ENCODE results near the gene IFI6. TPM values are rescaled to one million over a fixed set of nuclear protein-coding genes. Genes with fewer than 3 reads are reported as not detected.

The IFI6 gene, protein sequence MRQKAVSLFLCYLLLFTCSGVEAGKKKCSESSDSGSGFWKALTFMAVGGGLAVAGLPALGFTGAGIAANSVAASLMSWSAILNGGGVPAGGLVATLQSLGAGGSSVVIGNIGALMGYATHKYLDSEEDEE
- total RNA-seq (2022; extraction: Qiagen RNA extraction) = 8.4 to 14.3 TPM (median 11.7 TPM) in 5 replicates

DNA sequence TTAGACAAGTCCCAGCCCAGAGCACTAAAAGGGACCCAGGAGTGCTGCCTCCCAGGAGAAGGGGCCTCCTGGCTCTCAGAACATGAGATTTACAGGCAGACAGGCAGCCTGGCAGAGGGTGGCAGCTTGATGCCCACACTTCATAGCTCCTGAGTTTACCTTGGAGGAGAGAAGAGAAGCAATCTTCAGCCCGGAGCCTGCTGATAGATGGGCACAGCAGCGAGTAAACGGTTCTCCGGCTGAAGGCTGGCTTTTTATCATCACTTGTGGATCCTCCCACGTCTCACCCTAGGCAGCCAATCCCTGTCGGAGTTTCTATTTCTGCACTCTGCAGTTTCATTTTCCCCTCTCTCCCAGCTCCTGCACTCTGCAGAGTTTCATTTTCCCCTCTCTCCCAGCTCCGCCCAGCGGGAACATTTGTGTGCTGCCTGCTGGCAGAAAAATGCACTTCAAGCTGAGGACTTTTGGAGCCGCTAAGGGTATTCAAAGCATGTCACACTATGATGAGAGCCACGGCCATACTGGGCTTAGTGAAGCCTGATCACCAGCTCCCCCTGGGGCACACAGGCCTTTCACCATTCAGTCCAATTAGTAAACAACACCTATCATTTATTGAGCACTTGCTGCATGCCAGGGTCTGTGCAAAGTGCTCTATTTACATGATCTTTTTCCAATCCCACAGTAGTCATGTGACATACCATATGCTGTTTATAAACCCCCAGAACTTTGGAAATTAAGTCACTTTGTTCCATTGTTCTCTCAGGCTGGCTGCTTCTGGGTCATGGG, at the start of gene IFI6:
IFI6 (minus strand) TSS at position 229 of the 786 bp plus-strand sequence. CDS start 2,878 bp downstream, outside the sequence.

DNA sequence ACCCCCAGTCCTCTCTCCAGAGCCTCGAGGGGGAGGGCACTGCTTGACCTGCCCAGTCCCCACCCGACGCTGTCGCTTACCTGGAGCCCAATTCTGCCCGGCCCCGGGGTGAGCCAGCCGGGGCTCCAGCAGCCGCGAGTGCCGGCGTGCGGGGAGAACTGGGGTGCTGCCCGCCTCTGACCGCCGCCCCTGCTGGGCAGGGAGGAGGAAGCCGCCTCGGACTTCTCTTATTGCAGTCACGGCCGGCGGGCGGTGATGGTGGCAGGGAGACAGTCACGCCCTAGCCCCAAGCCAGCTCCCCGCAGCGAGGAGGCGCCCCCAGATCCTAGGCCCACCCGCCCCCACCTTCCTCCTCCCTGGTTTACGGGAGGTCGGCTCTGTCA, 37.0 kb downstream of the IFI6 start, which contains the start of gene FGR:
FGR (minus strand) TSS at position 201 of the 383 bp plus-strand sequence. CDS start 11,269 bp downstream, outside the sequence.

Other genes with a start within 250 kb of the IFI6 start
- 46.8 to 64.9 TPM (median 56.1 TPM) in 5 replicates for gene WASF2, start 182.0 kb downstream of the IFI6 start, total RNA-seq (2022; extraction: Qiagen RNA extraction)
- gene AHDC1, start 68.0 kb downstream of the IFI6 start, total RNA-seq (2022; extraction: Qiagen RNA extraction) = 18.0 to 27.0 TPM (median 26.3 TPM) in 5 replicates
- gene FGR, start 37.0 kb downstream of the IFI6 start, total RNA-seq (2022; extraction: Qiagen RNA extraction) = 0.06 to 0.09 TPM (median 0.07 TPM) in 3 of 5 replicates, not detected in the others
- 5.3 to 8.2 TPM (median 6.9 TPM) in 5 replicates for gene FAM76A, start 53.8 kb upstream of the IFI6 start, total RNA-seq (2022; extraction: Qiagen RNA extraction)
- gene STX12, start 101.0 kb upstream of the IFI6 start, total RNA-seq (2022; extraction: Qiagen RNA extraction) = 8.1 to 9.7 TPM (median 9.6 TPM) in 5 replicates
- 37.4 to 43.6 TPM (median 37.6 TPM) in 5 replicates for gene PPP1R8, start 158.6 kb upstream of the IFI6 start, total RNA-seq (2022; extraction: Qiagen RNA extraction)
- 0.70 to 0.97 TPM (median 0.85 TPM) in 5 replicates for gene THEMIS2, start 200.4 kb upstream of the IFI6 start, total RNA-seq (2022; extraction: Qiagen RNA extraction)
- 33.9 to 39.7 TPM (median 37.1 TPM) in 5 replicates for gene RPA2, start 242.4 kb upstream of the IFI6 start, total RNA-seq (2022; extraction: Qiagen RNA extraction)

Measured in A549 treated with Hydrocortisone at 1 μM for 4 hours (cell line).